DND-41 (cell line): ENCODE data around the gene EHBP1.

Source experiments
- ATAC-seq: fragments of 200-7000 bp; cut with Tn5 transposase; 3 replicates; pipeline ENCODE4 v1.9.1; 2021; ENCODE audit warnings: low read depth; ENCODE audit not compliant: insufficient read depth
- DNase-seq: peaks from one replicate; pipeline ENCODE4 v3.0.0-alpha.2; 2020
- H2AFZ ChIP-seq: 2 replicates; pipeline ENCODE4 v1.6.0; 2012; ENCODE audit warnings: low read depth, low read length
- H3K27ac ChIP-seq: 2 replicates; pipeline ENCODE4 v1.5.1; 2012; ENCODE audit warnings: low read length, inconsistent platforms
- H3K27me3 ChIP-seq: fragments of 200-600 bp; sonication (generic); 2 replicates; pipeline ENCODE4 v1.6.0; 2012; ENCODE audit warnings: low read length, mild to moderate bottlenecking, inconsistent platforms; ENCODE audit not compliant: insufficient read depth, poor library complexity
- H3K36me3 ChIP-seq: 2 replicates; pipeline ENCODE4 v1.5.1; 2012; ENCODE audit warnings: low read length, inconsistent platforms; ENCODE audit not compliant: insufficient read depth
- H3K4me1 ChIP-seq: 2 replicates; pipeline ENCODE4 v1.5.1; 2012; ENCODE audit warnings: mild to moderate bottlenecking, low read length; ENCODE audit not compliant: insufficient read depth
- H3K4me2 ChIP-seq: 2 replicates; pipeline ENCODE4 v1.6.0; 2012; ENCODE audit warnings: mild to moderate bottlenecking, moderate library complexity, low read length, inconsistent platforms; ENCODE audit not compliant: insufficient read depth
- H3K4me3 ChIP-seq, 2 experiments: fragments of 200-600 bp in 1 of 2; shearing (Covaris generic) in 1 of 2; 2 replicates each; pipeline ENCODE4 v1.5.1; 2012 to 2016; ENCODE audit warnings: inconsistent platforms in 2 of 2, low read length in 2 of 2, mild to moderate bottlenecking in 2 of 2, low read depth in 1 of 2, moderate library complexity in 1 of 2
- H3K79me2 ChIP-seq: 2 replicates; pipeline ENCODE4 v1.6.0; 2012; ENCODE audit warnings: low read length, inconsistent platforms; ENCODE audit not compliant: insufficient read depth
- H3K9ac ChIP-seq: 2 replicates; pipeline ENCODE4 v1.6.0; 2012; ENCODE audit warnings: low read depth, mild to moderate bottlenecking, inconsistent platforms, low read length, moderate library complexity
- H3K9me3 ChIP-seq: 2 replicates; pipeline ENCODE4 v1.5.1; 2012; ENCODE audit warnings: low read length, moderate library complexity, mild to moderate bottlenecking, inconsistent platforms; ENCODE audit not compliant: insufficient read depth, severe bottlenecking
- H4K20me1 ChIP-seq: 2 replicates; pipeline ENCODE4 v1.6.0; 2012; ENCODE audit warnings: low read length; ENCODE audit not compliant: insufficient read depth
- EZH2 ChIP-seq: IDR thresholded peaks from 3 replicates; pipeline ENCODE4 v1.6.1; 2012; ENCODE audit warnings: borderline replicate concordance, low read depth, mild to moderate bottlenecking, moderate library complexity, low read length, inconsistent platforms; ENCODE audit not compliant: severe bottlenecking
- TF ChIP-seq, protein P1 (sequence below): IDR thresholded peaks from 2 replicates; pipeline ENCODE4 v1.5.1; 2012; ENCODE audit warnings: borderline replicate concordance, low read length, moderate library complexity, mild to moderate bottlenecking; ENCODE audit not compliant: poor library complexity, severe bottlenecking; ENCODE audit errors: extremely low read depth

EHBP1 gene

DNA sequence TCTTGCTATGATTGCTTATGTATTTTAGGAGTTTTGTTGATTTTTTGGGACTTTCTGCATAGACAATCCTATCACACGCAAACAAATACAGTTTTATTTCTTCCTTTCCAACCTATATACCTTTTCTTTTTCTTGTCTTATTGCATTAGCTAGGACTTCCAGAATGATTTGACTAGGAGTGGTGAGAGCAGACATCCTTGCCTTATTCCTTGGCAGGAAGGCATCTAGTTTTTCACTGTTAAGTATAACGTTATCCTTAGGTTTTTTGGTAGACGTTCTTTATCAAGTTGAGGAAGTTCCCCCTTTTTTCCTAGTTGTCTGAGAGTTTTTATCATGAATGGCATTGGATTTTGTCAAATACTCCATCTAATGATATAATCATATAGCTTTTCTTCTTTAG, 25.8 kb downstream of the EHBP1 start:
- H3K79me2 ChIP-seq = peaks cover 60% of the 10 kb centered on the region
- no peak overlapping the region for H3K4me3 ChIP-seq
- DNase-seq (no peak), ATAC-seq (no peak)
- no peak overlapping the region for H3K27ac ChIP-seq
- no peak overlapping the region for H2AFZ ChIP-seq
- no peak for TF ChIP-seq EZH2
- TF ChIP-seq, protein P1, sequence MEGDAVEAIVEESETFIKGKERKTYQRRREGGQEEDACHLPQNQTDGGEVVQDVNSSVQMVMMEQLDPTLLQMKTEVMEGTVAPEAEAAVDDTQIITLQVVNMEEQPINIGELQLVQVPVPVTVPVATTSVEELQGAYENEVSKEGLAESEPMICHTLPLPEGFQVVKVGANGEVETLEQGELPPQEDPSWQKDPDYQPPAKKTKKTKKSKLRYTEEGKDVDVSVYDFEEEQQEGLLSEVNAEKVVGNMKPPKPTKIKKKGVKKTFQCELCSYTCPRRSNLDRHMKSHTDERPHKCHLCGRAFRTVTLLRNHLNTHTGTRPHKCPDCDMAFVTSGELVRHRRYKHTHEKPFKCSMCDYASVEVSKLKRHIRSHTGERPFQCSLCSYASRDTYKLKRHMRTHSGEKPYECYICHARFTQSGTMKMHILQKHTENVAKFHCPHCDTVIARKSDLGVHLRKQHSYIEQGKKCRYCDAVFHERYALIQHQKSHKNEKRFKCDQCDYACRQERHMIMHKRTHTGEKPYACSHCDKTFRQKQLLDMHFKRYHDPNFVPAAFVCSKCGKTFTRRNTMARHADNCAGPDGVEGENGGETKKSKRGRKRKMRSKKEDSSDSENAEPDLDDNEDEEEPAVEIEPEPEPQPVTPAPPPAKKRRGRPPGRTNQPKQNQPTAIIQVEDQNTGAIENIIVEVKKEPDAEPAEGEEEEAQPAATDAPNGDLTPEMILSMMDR = no peak
- no peaks in the 10 kb centered on the region for H4K20me1 ChIP-seq
- peaks cover 11% of the 10 kb centered on the region for H3K9me3 ChIP-seq
- no peak overlapping the region for H3K4me2 ChIP-seq
- H3K4me1 ChIP-seq = peaks cover 4% of the 10 kb centered on the region
- H3K36me3 ChIP-seq = no peaks in the 10 kb centered on the region
- H3K9ac ChIP-seq = no peak overlapping the region
- no peaks in the 10 kb centered on the region for H3K27me3 ChIP-seq

DNA sequence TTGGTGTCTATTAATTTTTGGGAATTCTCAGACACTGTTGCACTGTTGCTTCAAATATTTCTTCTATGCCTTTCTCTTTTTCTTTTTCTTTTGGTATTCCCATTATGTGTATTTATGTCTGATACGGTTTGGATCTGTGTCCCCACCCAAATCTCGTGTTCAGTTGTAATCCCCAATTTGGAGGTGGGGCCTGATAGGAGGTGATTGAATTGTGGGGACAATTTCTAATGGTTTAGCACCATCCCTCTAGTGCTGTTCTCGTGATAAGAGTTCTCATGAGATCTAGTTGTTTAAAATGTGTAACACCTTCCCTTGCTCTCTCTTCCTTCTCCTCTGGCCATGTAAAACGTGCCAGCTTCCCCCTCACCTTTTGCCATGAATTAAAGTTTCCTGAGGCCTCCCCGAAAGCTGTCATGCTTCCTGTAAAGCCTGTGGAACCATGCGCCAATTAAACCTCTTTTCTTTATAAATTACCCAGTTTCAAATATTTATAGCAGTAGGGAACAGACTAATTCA, 26.8 kb downstream of the EHBP1 start:
- no peaks in the 10 kb centered on the region for H3K36me3 ChIP-seq
- H3K4me2 ChIP-seq = no peak overlapping the region
- H2AFZ ChIP-seq = no peak overlapping the region
- H3K4me3 ChIP-seq = no peak overlapping the region
- no peaks in the 10 kb centered on the region for H4K20me1 ChIP-seq
- H3K27me3 ChIP-seq = no peaks in the 10 kb centered on the region
- DNase-seq (no peak), ATAC-seq (no peak)
- TF ChIP-seq, protein P1 = no peak
- no peak for TF ChIP-seq EZH2
- no peak overlapping the region for H3K27ac ChIP-seq
- H3K79me2 ChIP-seq = peaks cover 67% of the 10 kb centered on the region
- peaks cover 13% of the 10 kb centered on the region for H3K4me1 ChIP-seq
- H3K9ac ChIP-seq = no peak overlapping the region
- peaks cover 11% of the 10 kb centered on the region for H3K9me3 ChIP-seq

DNA sequence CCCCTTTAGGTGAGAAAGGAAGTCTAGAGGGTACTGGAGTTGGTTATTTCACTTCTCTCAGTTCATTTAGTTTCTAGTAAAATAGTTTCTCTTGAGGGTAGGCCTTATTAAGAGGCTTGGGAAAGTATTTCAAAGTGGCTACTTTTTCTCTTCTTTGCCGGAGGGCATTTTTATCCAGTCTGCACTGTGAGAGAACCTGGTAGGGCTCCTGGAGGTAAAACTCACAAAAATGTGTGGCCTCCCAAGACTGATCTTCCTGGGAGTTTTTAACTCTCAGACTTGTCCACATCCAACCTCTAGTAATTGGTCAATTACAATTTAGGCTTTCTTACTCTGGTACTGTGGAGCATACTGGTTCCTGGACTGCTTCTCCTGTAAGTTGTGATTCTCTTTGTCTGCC, 28.0 kb downstream of the EHBP1 start:
- Histone ChIP-seq H3K4me2 (no peak overlapping the region), H3K4me1 (peaks cover 25% of the 10 kb centered on the region), H3K4me3 (no peak overlapping the region), H3K27me3 (no peaks in the 10 kb centered on the region), H3K27ac (no peak overlapping the region), H3K36me3 (no peaks in the 10 kb centered on the region), H4K20me1 (no peaks in the 10 kb centered on the region), H3K9ac (no peak overlapping the region), H2AFZ (no peak overlapping the region), H3K79me2 (peaks cover 70% of the 10 kb centered on the region), H3K9me3 (peaks cover 11% of the 10 kb centered on the region)
- DNase-seq = no peak
- no peak; the same call in 2 of the 3 replicates for ATAC-seq
- TF ChIP-seq, protein P1 = no peak
- TF ChIP-seq EZH2 = no peak
